B cell (primary cell): ENCODE measurements around the gene ECT2. TPM values are rescaled to one million over a fixed set of nuclear protein-coding genes. Genes with fewer than 3 reads are reported as not detected.

Experiments
- ATAC-seq: fragments of 200-7000 bp; cut with Tn5 transposase; one replicate; pipeline ENCODE4 v1.10.0; 2021; ENCODE audit warnings: low read depth, mild to moderate bottlenecking, moderate number of reproducible peaks, moderate library complexity
- CTCF ChIA-PET: fragments of 350-600 bp; sonication (Branson Sonifier 250); formaldehyde crosslinking; loops from one replicate; lab custom pipeline; 2021; ENCODE audit warnings: antibody characterized with exemption, inconsistent platforms; lab: Charles Lee
- POLR2A ChIA-PET: fragments of 350-600 bp; sonication (Branson Sonifier 250); formaldehyde crosslinking; loops from one replicate; lab custom pipeline; 2021; ENCODE audit warnings: antibody characterized with exemption; lab: Charles Lee
- DNase-seq: peaks from one replicate; pipeline ENCODE4 v3.0.0; 2013
- H2AFZ ChIP-seq: 2 replicates; pipeline ENCODE4 v1.6.1; 2012; ENCODE audit warnings: mild to moderate bottlenecking, low read depth, low read length; ENCODE audit not compliant: insufficient read depth, poor library complexity, severe bottlenecking
- H3K27ac ChIP-seq, 2 donors: 1 replicate in 1 of 2; 2 replicates in 1 of 2; pipeline ENCODE4 v1.5.1; 2012 to 2013; ENCODE audit warnings: low read length in 2 of 2, mild to moderate bottlenecking in 2 of 2, moderate library complexity in 1 of 2
- H3K27me3 ChIP-seq, 4 experiments: fragments of 200-600 bp in 1 of 4; sonication (generic) in 1 of 4; replicated peaks in 1 of 4; 1 replicate in 2 of 4; 2 replicates in 2 of 4; pipeline versions ENCODE4 v1.6.1 to v1.7.0; 2013 to 2016; ENCODE audit warnings: low read length in 3 of 4, mild to moderate bottlenecking in 2 of 4, mixed read lengths in 1 of 4, moderate library complexity in 1 of 4; ENCODE audit not compliant: insufficient read depth in 4 of 4, control insufficient read depth in 3 of 4; ENCODE audit errors: control extremely low read depth in 1 of 4
- H3K36me3 ChIP-seq, 2 experiments: replicated peaks in 1 of 2; 1 replicate in 1 of 2; 2 replicates in 1 of 2; pipeline versions ENCODE4 v1.6.1 to v1.7.1; 2013; ENCODE audit warnings: low read length in 1 of 2; ENCODE audit not compliant: insufficient read depth in 2 of 2, control insufficient read depth in 1 of 2; ENCODE audit errors: control extremely low read depth in 1 of 2, extremely low read depth in 1 of 2
- H3K4me1 ChIP-seq, 2 donors: fragments of 200-600 bp in 1 of 2; sonication (generic) in 1 of 2; 1 replicate in 1 of 2; 2 replicates in 1 of 2; pipeline versions ENCODE4 v1.5.1 to v1.6.1; 2013 to 2017; ENCODE audit warnings: low read length in 2 of 2; ENCODE audit not compliant: control insufficient read depth in 2 of 2, insufficient read depth in 2 of 2
- H3K4me2 ChIP-seq: replicated peaks from 2 replicates; pipeline ENCODE3; 2012; ENCODE audit warnings: mild to moderate bottlenecking, low read depth, low read length; ENCODE audit not compliant: poor library complexity, severe bottlenecking
- H3K4me3 ChIP-seq, 5 experiments: fragments of 200-600 bp in 1 of 5; sonication (generic) in 1 of 5; 1 replicate in 3 of 5; 2 replicates in 2 of 5; pipeline versions ENCODE4 v1.5.1 to v1.7.0; 2011 to 2016; ENCODE audit warnings: low read length in 4 of 5, mild to moderate bottlenecking in 4 of 5, low read depth in 2 of 5, control low read depth in 1 of 5, moderate library complexity in 1 of 5; ENCODE audit not compliant: insufficient read depth in 1 of 5; ENCODE audit errors: control extremely low read depth in 1 of 5, extremely low read depth in 1 of 5
- H3K79me2 ChIP-seq: fragments of 200-600 bp; sonication (generic); one replicate; pipeline ENCODE4 v1.6.0; 2016; ENCODE audit warnings: low read length; ENCODE audit not compliant: control insufficient read depth, insufficient read depth
- H3K9ac ChIP-seq: fragments of 200-600 bp; sonication (generic); 2 replicates; pipeline ENCODE4 v1.6.1; 2017; ENCODE audit warnings: mild to moderate bottlenecking, low read length, moderate library complexity
- H3K9me3 ChIP-seq, 3 donors: one replicate each; pipeline versions ENCODE4 v1.6.1 to v1.7.1; 2013; ENCODE audit warnings: low read length in 2 of 3; ENCODE audit not compliant: control insufficient read depth in 2 of 3, insufficient read depth in 1 of 3; ENCODE audit errors: control extremely low read depth in 1 of 3
- H4K20me1 ChIP-seq: 2 replicates; pipeline ENCODE4 v1.6.0; 2012; ENCODE audit warnings: mild to moderate bottlenecking, low read length; ENCODE audit not compliant: insufficient read depth, control insufficient read depth, poor library complexity, severe bottlenecking
- H3K27ac Mint-ChIP-seq: one replicate; pipeline ENCODE4 v1.8.0; 2021; ENCODE audit warnings: mixed read lengths
- H3K27me3 Mint-ChIP-seq: one replicate; pipeline ENCODE4 v1.8.0; 2021; ENCODE audit warnings: mixed read lengths
- H3K4me1 Mint-ChIP-seq: one replicate; pipeline ENCODE4 v1.8.0; 2021; ENCODE audit warnings: mixed read lengths
- H3K4me3 Mint-ChIP-seq: one replicate; pipeline ENCODE4 v1.8.0; 2021; ENCODE audit warnings: mixed read lengths
- H3K9me3 Mint-ChIP-seq: one replicate; pipeline ENCODE4 v1.8.0; 2022; ENCODE audit warnings: mixed read lengths; ENCODE audit not compliant: insufficient read depth
- EZH2 ChIP-seq: IDR thresholded peaks from 2 replicates; pipeline ENCODE4 v1.6.1; 2012; ENCODE audit warnings: borderline replicate concordance, low read depth, mild to moderate bottlenecking, moderate library complexity, low read length; ENCODE audit not compliant: insufficient read depth, poor library complexity, severe bottlenecking
- WGBS: methylation state at CpG from one replicate; pipeline ENCODE4 v1.1.5; 2013; ENCODE audit warnings: missing lambda C conversion rate; ENCODE audit not compliant: insufficient coverage; 5-methylcytosine and 5-hydroxymethylcytosine counted together
- intact Hi-C: fragments of 100-400 bp; cut with micrococcal nuclease; formaldehyde crosslinking; loops from one replicate; pipeline ENCODE4 v1.10.0; 2022
- polyA plus RNA-seq: library from polyadenylated mRNA; depleted of rRNA; stranded (reverse); fragments of >200 nt; gene quantifications from 2 replicates; pipeline ENCODE4 v1.2.3, GENCODE V29; 2012
- total RNA-seq, 2 donors: library from RNA; stranded (reverse); fragments of 120-200 nt in 1 of 2; gene quantifications; 1 replicate in 1 of 2; 2 replicates in 1 of 2; pipeline versions ENCODE4 v1.2.3 to v1.2.4, GENCODE V29; 2013 to 2022
- TF ChIP-seq, protein P1 (sequence below): fragments of 200-600 bp; IDR thresholded peaks from one replicate; pipeline ENCODE4 v1.8.0; 2022; ENCODE audit warnings: antibody characterized with exemption, mild to moderate bottlenecking

Gene ECT2
- total and polyA plus RNA-seq, 2 donors (not counting 1 experiment from before 2014, with no cell fraction given): 1.00 to 5.1 TPM

DNA sequence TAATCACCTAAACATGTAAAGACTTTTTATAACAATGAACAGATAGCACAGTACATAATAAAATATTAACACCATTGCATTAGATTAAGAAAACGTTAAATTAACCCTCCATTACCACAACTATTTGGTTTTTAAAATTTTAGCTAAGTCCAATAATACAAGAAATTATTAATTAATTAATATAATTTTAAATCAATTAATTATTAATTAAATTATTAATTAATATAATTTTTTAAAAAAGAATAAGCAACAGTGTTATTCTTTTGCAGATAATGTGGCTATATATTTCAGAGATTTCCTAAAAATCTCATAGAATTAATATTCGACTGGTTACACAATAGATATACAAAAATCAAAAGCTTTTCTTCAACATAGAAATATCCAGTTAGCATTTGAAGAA is 82.5 kb downstream of the ECT2 start:
- intact Hi-C loops: no loop called here
- no peak for DNase-seq
- Histone ChIP-seq H3K79me2 (no peaks in the 10 kb centered on the region), H4K20me1 (no peaks in the 10 kb centered on the region), H3K4me3 (no peak overlapping the region), H3K27ac (no peak overlapping the region), H3K9me3 (no peaks in the 10 kb centered on the region), H3K9ac (no peak overlapping the region), H3K4me1 (no peaks in the 10 kb centered on the region), H2AFZ (no peak overlapping the region), H3K36me3 (no peaks in the 10 kb centered on the region), H3K27me3 (no peaks in the 10 kb centered on the region), H3K4me2 (no peak overlapping the region)
- ATAC-seq: no peak
- WGBS: no CpG with 5 or more reads among the region's 2 CpGs
- H3K4me3 Mint-ChIP-seq: no peak overlapping the region
- H3K27ac Mint-ChIP-seq: no peak overlapping the region
- no peak for TF ChIP-seq EZH2
- TF ChIP-seq, protein P1, sequence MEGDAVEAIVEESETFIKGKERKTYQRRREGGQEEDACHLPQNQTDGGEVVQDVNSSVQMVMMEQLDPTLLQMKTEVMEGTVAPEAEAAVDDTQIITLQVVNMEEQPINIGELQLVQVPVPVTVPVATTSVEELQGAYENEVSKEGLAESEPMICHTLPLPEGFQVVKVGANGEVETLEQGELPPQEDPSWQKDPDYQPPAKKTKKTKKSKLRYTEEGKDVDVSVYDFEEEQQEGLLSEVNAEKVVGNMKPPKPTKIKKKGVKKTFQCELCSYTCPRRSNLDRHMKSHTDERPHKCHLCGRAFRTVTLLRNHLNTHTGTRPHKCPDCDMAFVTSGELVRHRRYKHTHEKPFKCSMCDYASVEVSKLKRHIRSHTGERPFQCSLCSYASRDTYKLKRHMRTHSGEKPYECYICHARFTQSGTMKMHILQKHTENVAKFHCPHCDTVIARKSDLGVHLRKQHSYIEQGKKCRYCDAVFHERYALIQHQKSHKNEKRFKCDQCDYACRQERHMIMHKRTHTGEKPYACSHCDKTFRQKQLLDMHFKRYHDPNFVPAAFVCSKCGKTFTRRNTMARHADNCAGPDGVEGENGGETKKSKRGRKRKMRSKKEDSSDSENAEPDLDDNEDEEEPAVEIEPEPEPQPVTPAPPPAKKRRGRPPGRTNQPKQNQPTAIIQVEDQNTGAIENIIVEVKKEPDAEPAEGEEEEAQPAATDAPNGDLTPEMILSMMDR: no peak
- POLR2A ChIA-PET: no interaction called here
- CTCF ChIA-PET: no interaction called here
- peaks cover 5% of the 10 kb centered on the region for H3K27me3 Mint-ChIP-seq
- H3K9me3 Mint-ChIP-seq: no peaks in the 10 kb centered on the region
- no peaks in the 10 kb centered on the region for H3K4me1 Mint-ChIP-seq

DNA sequence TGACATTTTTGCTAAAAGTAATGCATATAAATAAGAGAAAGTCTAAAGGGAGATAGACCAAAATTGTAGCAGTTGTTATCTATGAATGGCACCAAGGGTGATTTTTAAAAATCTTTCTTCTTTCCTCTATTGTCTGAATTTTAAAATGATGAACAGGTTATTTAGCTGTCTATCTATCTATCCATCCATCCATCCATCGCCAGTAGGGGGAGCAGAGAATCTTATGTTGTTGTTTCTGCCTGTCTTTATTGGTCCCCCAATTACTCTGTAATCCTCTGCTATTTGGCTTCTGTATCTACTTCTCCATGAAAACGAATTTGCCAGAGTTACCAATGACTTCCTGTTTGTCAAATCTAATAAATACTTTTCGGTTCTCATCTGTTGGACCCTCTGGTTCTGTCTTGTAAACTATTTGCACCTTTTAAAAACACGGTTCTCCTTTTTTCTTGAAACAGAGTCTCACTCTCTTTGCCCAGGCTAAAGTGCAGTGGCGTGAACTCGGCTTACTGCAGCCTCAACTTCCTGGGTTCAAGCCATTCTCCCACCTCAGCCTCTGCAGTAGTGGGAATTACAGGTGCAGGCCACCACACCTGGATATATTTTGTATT is 86.0 kb downstream of the ECT2 start:
- TF ChIP-seq EZH2: no peak
- TF ChIP-seq, protein P1: peak; percentile 28
- no peak overlapping the region for H2AFZ ChIP-seq
- POLR2A ChIA-PET: no interaction called here
- no peak overlapping the region for H3K9ac ChIP-seq
- no peak overlapping the region for H3K4me2 ChIP-seq
- no peak overlapping the region for H3K27ac Mint-ChIP-seq
- H4K20me1 ChIP-seq: no peaks in the 10 kb centered on the region
- intact Hi-C loops: no loop called here
- CTCF ChIA-PET: no interaction called here
- 49% methylated on average over 5 of the region's 6 CpGs for WGBS
- no peak overlapping the region for H3K4me3 ChIP-seq
- no peaks in the 10 kb centered on the region for H3K36me3 ChIP-seq
- no peaks in the 10 kb centered on the region for H3K4me1 Mint-ChIP-seq
- H3K27me3 ChIP-seq: no peaks in the 10 kb centered on the region
- peaks cover 5% of the 10 kb centered on the region for H3K27me3 Mint-ChIP-seq
- no peak overlapping the region for H3K4me3 Mint-ChIP-seq
- H3K9me3 Mint-ChIP-seq: no peaks in the 10 kb centered on the region
- no peaks in the 10 kb centered on the region for H3K9me3 ChIP-seq
- peak; percentile 7 for DNase-seq
- no peaks in the 10 kb centered on the region for H3K79me2 ChIP-seq
- H3K27ac ChIP-seq: no peak overlapping the region
- H3K4me1 ChIP-seq: no peaks in the 10 kb centered on the region
- no peak for ATAC-seq
